T-cell (primary cell): Measurements from ENCODE around the gene SNRPB2. TPM values are rescaled to one million over a fixed set of nuclear protein-coding genes. Genes with fewer than 3 reads are reported as not detected.

Source experiments
- ATAC-seq, 4 experiments: fragments of 200-7000 bp in 3 of 4; fragments of 150-1000 bp in 1 of 4; cut with Tn5 transposase; replicated peaks in 1 of 4; 1 replicate in 3 of 4; 2 replicates in 1 of 4; pipeline ENCODE4 v1.10.0; 2021; ENCODE audit warnings: moderate library complexity in 3 of 4, mild to moderate bottlenecking in 2 of 4, moderate number of reproducible peaks in 1 of 4
- CTCF ChIA-PET, 2 donors: fragments of 300-600 bp; sonication (Branson Sonifier 250); formaldehyde crosslinking; loops; one replicate each; lab custom pipeline; 2022; ENCODE audit warnings: antibody characterized with exemption in 2 of 2; lab: Charles Lee
- POLR2A ChIA-PET, 2 donors: fragments of 300-600 bp; sonication (Branson Sonifier 250); formaldehyde crosslinking; loops; one replicate each; lab custom pipeline; 2022; ENCODE audit warnings: antibody characterized with exemption in 2 of 2; lab: Charles Lee
- DNase-seq, 35 experiments: peaks; one replicate each; pipeline versions ENCODE4 v3.0.0 to v3.0.0-alpha.2; 2013 to 2023
- H3K27ac ChIP-seq: one replicate; pipeline ENCODE4 v1.5.1; 2013; ENCODE audit warnings: low read length
- H3K27me3 ChIP-seq, 2 experiments: replicated peaks in 1 of 2; 1 replicate in 1 of 2; 2 replicates in 1 of 2; pipeline versions ENCODE4 v1.6.1 to v1.7.0; 2013; ENCODE audit warnings: low read length in 1 of 2, mixed read lengths in 1 of 2; ENCODE audit not compliant: control insufficient read depth in 2 of 2, insufficient read depth in 2 of 2; ENCODE audit errors: extremely low read depth in 1 of 2
- H3K36me3 ChIP-seq, 2 donors: 1 replicate in 1 of 2; 2 replicates in 1 of 2; pipeline versions ENCODE4 v1.6.1 to v1.7.0; 2013; ENCODE audit warnings: low read length in 1 of 2; ENCODE audit not compliant: control insufficient read depth in 2 of 2, insufficient read depth in 1 of 2; ENCODE audit errors: extremely low read depth in 1 of 2
- H3K4me1 ChIP-seq, 2 experiments: 1 replicate in 1 of 2; 2 replicates in 1 of 2; pipeline versions ENCODE4 v1.6.1 to v1.7.0; 2013; ENCODE audit warnings: low read length in 2 of 2, mixed read lengths in 1 of 2; ENCODE audit not compliant: insufficient read depth in 2 of 2, control insufficient read depth in 1 of 2; ENCODE audit errors: extremely low read depth in 1 of 2
- H3K4me3 ChIP-seq, 2 donors: 1 replicate in 1 of 2; 2 replicates in 1 of 2; pipeline versions ENCODE4 v1.5.1 to v1.7.0; 2013; ENCODE audit warnings: mild to moderate bottlenecking in 2 of 2, low read length in 1 of 2, moderate library complexity in 1 of 2; ENCODE audit not compliant: control insufficient read depth in 1 of 2; ENCODE audit errors: extremely low read depth in 1 of 2
- H3K9me3 ChIP-seq: 2 replicates; pipeline ENCODE4 v1.7.0; 2013
- H3K27ac Mint-ChIP-seq, 2 donors: one replicate each; pipeline ENCODE4 v1.8.0; 2020 to 2021; ENCODE audit warnings: mild to moderate bottlenecking in 2 of 2, mixed read lengths in 2 of 2
- H3K27me3 Mint-ChIP-seq, 2 donors: one replicate each; pipeline ENCODE4 v1.8.0; 2021 to 2022; ENCODE audit warnings: mixed read lengths in 2 of 2
- H3K36me3 Mint-ChIP-seq: one replicate; pipeline ENCODE4 v1.8.0; 2021; ENCODE audit warnings: mixed read lengths
- H3K4me1 Mint-ChIP-seq, 3 donors: one replicate each; pipeline ENCODE4 v1.8.0; 2020 to 2022; ENCODE audit warnings: mixed read lengths in 3 of 3, mild to moderate bottlenecking in 1 of 3
- H3K4me3 Mint-ChIP-seq, 3 donors: one replicate each; pipeline ENCODE4 v1.8.0; 2020 to 2022; ENCODE audit warnings: mild to moderate bottlenecking in 3 of 3, mixed read lengths in 3 of 3, moderate library complexity in 3 of 3
- H3K9me3 Mint-ChIP-seq, 3 donors: one replicate each; pipeline ENCODE4 v1.8.0; 2020 to 2022; ENCODE audit warnings: mixed read lengths in 3 of 3
- WGBS: methylation state at CpG from one replicate; pipeline ENCODE4 v1.1.5; 2013; ENCODE audit warnings: missing lambda C conversion rate; ENCODE audit not compliant: insufficient coverage; 5-methylcytosine and 5-hydroxymethylcytosine counted together
- total RNA-seq, 35 experiments: library from RNA in 6 of 35; stranded (reverse) in 6 of 35; fragments of 120-200 nt in 1 of 35; gene quantifications; one replicate each; pipeline versions ENCODE4 v1.2.1 to v1.2.4 and lab custom pipeline; 2013 to 2026

SNRPB2 gene
- total RNA-seq, 5 donors from 2014 or later (not counting 1 experiment from before 2014, with no cell fraction given), result 31.5 to 46.7 (median 45.5) TPM

DNA sequence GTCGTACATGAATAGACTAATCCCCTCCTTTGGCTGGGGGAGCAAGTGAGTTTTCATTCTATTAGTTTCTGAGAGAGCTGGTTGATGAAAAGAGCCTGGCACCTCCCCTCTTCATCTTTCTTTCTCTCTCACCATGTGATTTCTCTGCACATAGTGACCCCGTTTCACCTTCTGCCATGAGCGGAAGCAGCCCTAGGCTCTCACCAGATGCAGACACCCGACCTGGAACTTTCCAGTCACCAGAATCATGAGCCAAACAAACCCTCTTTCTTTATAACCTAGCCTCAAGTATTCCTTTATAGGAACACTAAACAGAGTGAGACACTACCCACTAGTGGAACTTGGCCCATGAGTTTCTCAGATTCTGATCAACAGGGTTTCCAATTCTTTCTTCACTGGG lies 34.7 kb downstream of the SNRPB2 start:
- H3K27ac ChIP-seq, result no peak overlapping the region
- H3K36me3 ChIP-seq, result no peaks in the 10 kb centered on the region
- ChIA-PET CTCF (no interaction called here), POLR2A (no interaction called here)
- WGBS, result 36% methylated on average over 2 of the region's 4 CpGs
- peaks cover 0 to 9% of the 10 kb centered on the region in 2 experiments for H3K27me3 ChIP-seq
- Mint-ChIP-seq H3K27ac (no peak overlapping the region), H3K9me3 (no peaks in the 10 kb centered on the region), H3K4me3 (no peak overlapping the region), H3K4me1 (no peaks in the 10 kb centered on the region), H3K36me3 (no peaks in the 10 kb centered on the region), H3K27me3 (peaks cover 33 to 34% of the 10 kb centered on the region in 2 donors)
- ATAC-seq (no peak), DNase-seq (no peak)
- H3K4me1 ChIP-seq, result no peaks in the 10 kb centered on the region
- H3K4me3 ChIP-seq, result no peak overlapping the region
- H3K9me3 ChIP-seq, result no peaks in the 10 kb centered on the region

DNA sequence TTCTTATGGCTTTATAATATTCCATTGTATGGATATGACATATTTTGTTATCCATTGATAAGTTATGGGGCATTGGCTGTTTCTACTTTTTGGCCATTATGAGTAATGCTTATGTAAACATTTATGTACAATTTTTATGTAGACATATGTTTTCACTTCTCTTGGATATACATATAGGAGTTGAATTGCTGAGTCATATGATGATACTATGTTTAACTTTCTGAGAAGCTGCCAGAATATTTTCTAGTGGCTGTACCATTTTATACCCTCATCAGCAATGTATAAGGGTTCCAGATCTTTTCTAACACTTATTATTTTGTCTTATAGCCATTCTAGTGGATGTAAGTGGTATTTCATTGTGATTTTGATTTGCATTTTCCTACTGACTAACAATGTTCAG lies 41.4 kb downstream of the SNRPB2 start:
- H3K4me3 Mint-ChIP-seq, result no peak overlapping the region
- H3K36me3 ChIP-seq, result no peaks in the 10 kb centered on the region
- peaks cover 0 to 3% of the 10 kb centered on the region in 2 experiments for H3K27me3 ChIP-seq
- DNase-seq, result no peak
- H3K36me3 Mint-ChIP-seq, result no peaks in the 10 kb centered on the region
- H3K4me1 Mint-ChIP-seq, result no peaks in the 10 kb centered on the region
- POLR2A ChIA-PET, result no interaction called here
- H3K27ac Mint-ChIP-seq, result no peak overlapping the region
- H3K9me3 Mint-ChIP-seq, result peaks cover 9 to 16% (median 12%) of the 10 kb centered on the region in 3 donors
- CTCF ChIA-PET, result no interaction called here
- ATAC-seq, result no peak
- H3K27me3 Mint-ChIP-seq, result peaks cover 20 to 21% of the 10 kb centered on the region in 2 donors
- H3K27ac ChIP-seq, result no peak overlapping the region
- H3K9me3 ChIP-seq, result no peaks in the 10 kb centered on the region
- no peak overlapping the region for H3K4me3 ChIP-seq
- no peaks in the 10 kb centered on the region for H3K4me1 ChIP-seq

DNA sequence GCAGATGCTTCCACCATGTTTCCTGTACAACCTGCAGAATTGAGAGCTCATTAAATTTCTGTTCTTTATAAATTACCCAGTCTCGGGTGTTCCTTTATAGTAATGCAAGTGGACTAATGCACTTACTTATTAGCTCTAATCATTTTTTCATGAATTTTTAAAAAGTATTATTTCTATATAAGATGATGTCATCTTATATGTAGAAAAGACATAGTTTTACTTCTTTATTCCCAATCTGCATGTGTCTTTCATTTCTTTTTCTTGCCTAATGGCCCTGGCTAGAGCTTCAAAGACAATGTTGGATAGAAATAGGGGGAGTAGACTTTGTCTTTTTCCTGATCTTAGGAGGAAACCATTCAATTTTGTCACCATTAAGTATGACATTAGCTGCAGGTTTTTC lies 46.1 kb downstream of the SNRPB2 start:
- DNase-seq (no peak), ATAC-seq (no peak)
- no peaks in the 10 kb centered on the region for H3K9me3 ChIP-seq
- Mint-ChIP-seq H3K36me3 (no peaks in the 10 kb centered on the region), H3K4me1 (no peaks in the 10 kb centered on the region), H3K9me3 (peaks cover 10 to 17% (median 16%) of the 10 kb centered on the region in 3 donors), H3K27me3 (peaks cover 17 to 19% of the 10 kb centered on the region in 2 donors), H3K27ac (no peak overlapping the region), H3K4me3 (no peak overlapping the region)
- peaks cover 0 to 3% of the 10 kb centered on the region in 2 experiments for H3K27me3 ChIP-seq
- no peaks in the 10 kb centered on the region for H3K4me1 ChIP-seq
- CTCF ChIA-PET, result interaction anchor here in 1 of 2 donors (0.6 kb wide), 1 partner anchor 37 kb away, joined by 5 read pairs; no protein-coding TSS in a partner anchor
- H3K36me3 ChIP-seq, result no peaks in the 10 kb centered on the region
- no peak overlapping the region for H3K27ac ChIP-seq
- WGBS, result no CpG with 5 or more reads among the region's 1 CpG
- POLR2A ChIA-PET, result no interaction called here
- H3K4me3 ChIP-seq, result no peak overlapping the region

DNA sequence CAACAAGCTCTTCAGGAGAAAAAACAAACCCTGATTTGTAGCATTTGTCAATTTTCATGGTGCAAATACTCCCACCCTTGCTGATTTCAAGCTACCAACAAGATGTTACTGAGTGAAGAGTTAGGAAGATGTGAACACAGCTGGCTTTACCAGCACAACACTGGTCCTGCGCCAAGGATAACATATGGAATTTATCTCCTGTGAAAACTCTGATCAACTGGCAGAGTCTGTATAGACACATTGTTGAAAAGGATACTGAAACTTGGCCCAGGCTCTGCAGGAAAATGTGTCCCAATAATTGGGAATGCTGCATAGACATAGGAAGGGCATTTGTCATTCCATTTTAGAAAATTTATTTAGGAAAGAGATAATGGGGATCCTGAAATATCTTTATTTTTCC lies 47.3 kb downstream of the SNRPB2 start:
- peaks cover 0 to 5% of the 10 kb centered on the region in 2 experiments for H3K27me3 ChIP-seq
- Mint-ChIP-seq H3K27ac (no peak overlapping the region), H3K9me3 (peaks cover 16 to 24% (median 17%) of the 10 kb centered on the region in 3 donors), H3K36me3 (no peaks in the 10 kb centered on the region), H3K4me3 (no peak overlapping the region), H3K27me3 (peaks cover 17 to 19% of the 10 kb centered on the region in 2 donors), H3K4me1 (no peaks in the 10 kb centered on the region)
- ChIA-PET CTCF (no interaction called here), POLR2A (no interaction called here)
- H3K4me1 ChIP-seq, result no peaks in the 10 kb centered on the region
- H3K4me3 ChIP-seq, result no peak overlapping the region
- H3K9me3 ChIP-seq, result no peaks in the 10 kb centered on the region
- H3K27ac ChIP-seq, result no peak overlapping the region
- DNase-seq (no peak), ATAC-seq (no peak)
- H3K36me3 ChIP-seq, result no peaks in the 10 kb centered on the region
- WGBS, result 100% methylated on average over 1 of the region's 1 CpG

DNA sequence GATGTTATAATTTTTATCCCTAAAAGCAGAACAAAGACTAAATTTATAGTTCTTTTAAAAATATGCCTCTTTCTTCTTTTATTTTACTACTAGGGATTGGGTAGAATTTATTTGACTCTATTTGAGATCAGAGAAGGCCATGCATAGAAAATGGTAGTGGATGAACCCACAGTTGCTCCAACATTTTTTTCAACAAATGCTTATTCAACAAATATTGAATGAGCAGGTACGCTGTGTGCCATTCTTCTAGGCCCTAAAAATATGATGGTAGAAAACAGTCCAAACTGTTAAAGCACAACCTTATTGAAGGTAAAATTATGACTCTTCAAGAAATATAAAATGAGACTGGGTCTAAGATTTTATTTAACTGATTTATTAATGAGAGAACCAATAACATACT lies 48.3 kb downstream of the SNRPB2 start:
- Mint-ChIP-seq H3K9me3 (peaks cover 23 to 29% (median 23%) of the 10 kb centered on the region in 3 donors), H3K4me1 (no peaks in the 10 kb centered on the region), H3K36me3 (no peaks in the 10 kb centered on the region), H3K27ac (no peak overlapping the region), H3K4me3 (no peak overlapping the region), H3K27me3 (peaks cover 12 to 20% of the 10 kb centered on the region in 2 donors)
- CTCF ChIA-PET, result no interaction called here
- no CpG with 5 or more reads among the region's 1 CpG for WGBS
- POLR2A ChIA-PET, result no interaction called here
- Histone ChIP-seq H3K9me3 (no peaks in the 10 kb centered on the region), H3K36me3 (no peaks in the 10 kb centered on the region), H3K4me3 (no peak overlapping the region), H3K4me1 (no peaks in the 10 kb centered on the region), H3K27ac (no peak overlapping the region), H3K27me3 (peaks cover 0 to 6% of the 10 kb centered on the region in 2 experiments)
- no peak for DNase-seq
- ATAC-seq, result no peak

DNA sequence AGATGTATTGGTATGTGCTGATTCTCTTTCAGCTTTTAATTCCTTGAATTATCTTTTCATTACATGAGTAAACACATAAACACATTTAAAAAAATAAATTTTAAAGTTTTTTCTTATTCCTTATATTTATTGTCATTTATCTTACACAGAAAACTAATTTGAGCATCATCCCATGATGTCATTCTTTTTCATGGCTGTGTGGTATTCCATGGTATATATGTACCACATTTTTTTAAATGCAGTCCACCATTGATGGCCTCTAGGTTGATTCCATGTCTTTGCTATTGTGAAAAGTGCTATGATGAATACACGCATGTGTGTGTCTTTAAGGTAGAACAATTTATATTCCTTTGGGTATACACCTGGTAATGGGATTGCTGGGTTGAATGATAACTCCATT lies 51.7 kb downstream of the SNRPB2 start:
- Mint-ChIP-seq H3K4me1 (no peaks in the 10 kb centered on the region), H3K36me3 (no peaks in the 10 kb centered on the region), H3K27ac (no peak overlapping the region), H3K4me3 (no peak overlapping the region), H3K9me3 (peaks cover 14 to 24% (median 19%) of the 10 kb centered on the region in 3 donors), H3K27me3 (peaks cover 13 to 17% of the 10 kb centered on the region in 2 donors)
- CTCF ChIA-PET, result no interaction called here
- WGBS, result 100% methylated on average over 1 of the region's 1 CpG
- H3K4me1 ChIP-seq, result no peaks in the 10 kb centered on the region
- H3K27ac ChIP-seq, result no peak overlapping the region
- POLR2A ChIA-PET, result no interaction called here
- no peak overlapping the region for H3K4me3 ChIP-seq
- DNase-seq, result no peak
- H3K27me3 ChIP-seq, result peaks cover 2 to 3% of the 10 kb centered on the region in 2 experiments
- H3K9me3 ChIP-seq, result no peaks in the 10 kb centered on the region
- ATAC-seq, result no peak
- no peaks in the 10 kb centered on the region for H3K36me3 ChIP-seq

DNA sequence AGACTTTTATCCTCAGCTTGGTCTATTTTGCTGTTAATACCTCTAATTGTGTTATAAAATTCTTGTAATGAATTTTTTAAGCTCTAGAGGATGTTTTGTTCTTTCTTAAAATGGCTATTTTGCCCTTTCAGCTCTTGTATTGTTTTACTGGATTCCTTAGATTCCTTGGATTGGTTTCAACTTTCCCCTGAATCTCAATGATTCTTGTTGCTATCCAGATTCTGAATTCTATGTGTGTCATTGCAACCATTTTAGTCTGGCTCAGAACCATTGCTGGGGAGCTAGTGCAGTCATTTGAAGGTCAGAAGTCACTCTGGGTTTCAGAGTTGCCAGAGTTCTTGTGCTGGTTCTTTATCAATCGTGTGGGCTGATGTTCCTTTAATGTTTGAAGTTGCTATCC lies 55.4 kb downstream of the SNRPB2 start:
- DNase-seq, result no peak
- Histone ChIP-seq H3K9me3 (no peaks in the 10 kb centered on the region), H3K4me1 (no peaks in the 10 kb centered on the region), H3K36me3 (no peaks in the 10 kb centered on the region), H3K27me3 (peaks cover 2 to 3% of the 10 kb centered on the region in 2 experiments), H3K4me3 (no peak overlapping the region), H3K27ac (no peak overlapping the region)
- no peak for ATAC-seq
- Mint-ChIP-seq H3K36me3 (no peaks in the 10 kb centered on the region), H3K27ac (no peak overlapping the region), H3K27me3 (peaks cover 15 to 29% of the 10 kb centered on the region in 2 donors), H3K9me3 (peaks cover 10 to 24% (median 19%) of the 10 kb centered on the region in 3 donors), H3K4me1 (no peaks in the 10 kb centered on the region), H3K4me3 (no peak overlapping the region)
- ChIA-PET POLR2A (no interaction called here), CTCF (no interaction called here)
- 60% methylated on average over 1 of the region's 1 CpG for WGBS
